GM19238 (cell line): Measurements from ENCODE around the gene IDH2.
"Not testable (repeated sequence)": the region's sequence is repeated elsewhere in the genome, so short reads cannot be mapped to it uniquely, and the experiment has no call there.

ENCODE experiments used
- DNase-seq: peaks from one replicate; pipeline ENCODE4 v3.0.0; 2011; ENCODE audit warnings: low spot score; ENCODE audit not compliant: insufficient read length

Gene IDH2

DNA sequence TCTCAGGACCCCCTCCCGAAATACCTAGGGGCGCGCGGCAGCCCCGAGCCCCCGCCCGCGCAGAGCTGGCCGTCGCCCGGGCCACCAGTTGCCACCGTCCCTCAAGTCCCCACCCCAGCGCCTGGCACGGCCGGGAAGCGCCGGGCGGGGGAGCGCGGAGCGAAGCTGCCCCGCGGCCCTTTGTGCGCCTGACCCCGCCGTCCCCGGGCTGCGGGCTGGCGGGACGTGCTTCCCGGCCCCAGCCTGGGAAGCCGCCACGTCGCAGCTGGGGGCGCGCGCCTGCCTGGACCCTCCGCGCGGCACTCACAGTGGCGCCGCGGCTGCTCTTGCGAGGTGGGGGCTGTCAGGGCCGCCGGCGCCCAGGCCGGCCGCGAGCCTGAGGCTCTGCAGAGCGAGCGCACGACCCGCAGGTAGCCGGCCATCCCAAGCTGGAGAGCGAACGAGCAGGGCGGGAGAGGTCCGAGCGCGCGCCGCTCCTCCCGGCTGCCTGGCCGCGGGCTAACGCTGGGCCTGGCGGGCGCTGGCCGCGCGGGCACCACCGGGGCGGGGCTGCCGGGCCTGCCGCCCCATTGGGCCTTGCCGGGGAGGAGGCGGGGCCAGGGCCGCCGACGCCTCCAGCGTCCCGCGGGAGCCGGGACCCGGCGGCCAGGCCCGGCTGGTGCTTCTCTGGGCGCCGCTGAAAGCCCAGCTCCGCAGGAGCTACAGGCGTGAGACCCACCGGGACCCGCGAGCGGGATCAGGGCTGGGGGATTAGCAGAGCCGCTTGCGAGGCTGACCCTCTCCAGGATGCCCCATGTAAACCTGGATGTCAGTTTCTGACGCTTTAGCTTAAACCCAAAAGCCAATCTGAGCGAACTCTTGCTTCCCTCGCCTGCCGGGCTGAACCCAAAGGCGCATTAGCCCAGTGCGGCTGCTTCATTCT, at the start of gene IDH2:
Gene IDH2 (minus strand): TSS at position 500 of the 922 bp plus-strand sequence. CDS start 78 bp downstream, at position 422.
- DNase-seq: peak; percentile 88

DNA sequence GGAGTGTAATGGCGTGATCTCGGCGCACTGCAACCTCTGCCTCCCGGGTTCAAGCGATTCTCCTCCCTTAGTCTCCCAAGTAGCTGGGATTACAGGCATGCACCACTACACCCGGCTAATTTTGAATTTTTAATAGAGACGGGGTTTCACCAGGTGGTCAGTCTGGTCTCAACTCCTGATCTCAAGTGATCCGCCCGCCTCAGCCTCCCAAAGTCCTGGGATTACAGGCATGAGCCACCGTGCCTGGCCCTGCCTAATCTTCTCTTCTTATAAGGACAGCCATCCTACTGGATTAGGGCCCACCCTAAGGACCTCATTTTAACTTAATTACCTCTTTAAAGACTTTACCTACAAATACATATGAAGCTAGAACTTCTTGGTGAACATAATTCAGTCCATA, 48.3 kb upstream of the IDH2 start:
- not testable (repeated sequence) for DNase-seq

DNA sequence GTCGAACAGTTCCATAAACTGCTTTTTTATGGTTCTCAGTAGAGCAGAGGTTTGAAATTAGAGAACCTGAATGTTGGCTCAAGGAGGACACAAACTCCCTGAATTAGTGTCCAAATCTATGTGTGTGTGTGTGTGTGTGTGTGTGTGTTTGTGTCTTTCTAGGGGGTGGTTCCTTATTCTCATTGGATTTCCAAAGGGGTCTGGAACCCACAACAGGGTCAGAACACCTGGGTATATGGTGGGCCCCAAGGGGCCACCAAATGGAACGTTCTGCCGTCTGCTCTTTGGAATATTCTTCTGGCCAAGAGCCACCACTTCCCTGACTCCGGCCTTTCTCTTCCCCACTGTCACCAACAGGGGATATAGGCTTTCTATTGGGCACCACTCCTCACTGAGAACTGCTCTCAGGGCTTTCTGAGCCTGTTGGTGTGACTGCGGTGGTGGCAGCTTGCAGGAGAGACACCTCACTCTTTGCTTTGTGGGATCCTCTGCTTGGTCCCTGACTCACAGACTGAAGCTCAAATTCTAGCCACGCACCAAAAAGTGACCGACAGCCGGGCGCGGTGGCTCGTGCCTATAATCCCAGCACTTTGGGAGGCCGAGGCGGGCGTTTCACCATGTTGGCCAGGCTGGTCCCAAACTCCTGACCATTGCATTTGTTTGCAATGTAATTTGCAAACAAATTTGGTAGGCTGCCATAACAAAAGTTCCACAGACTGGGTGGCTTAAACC, 47.5 kb upstream of the IDH2 start:
- no peak for DNase-seq

DNA sequence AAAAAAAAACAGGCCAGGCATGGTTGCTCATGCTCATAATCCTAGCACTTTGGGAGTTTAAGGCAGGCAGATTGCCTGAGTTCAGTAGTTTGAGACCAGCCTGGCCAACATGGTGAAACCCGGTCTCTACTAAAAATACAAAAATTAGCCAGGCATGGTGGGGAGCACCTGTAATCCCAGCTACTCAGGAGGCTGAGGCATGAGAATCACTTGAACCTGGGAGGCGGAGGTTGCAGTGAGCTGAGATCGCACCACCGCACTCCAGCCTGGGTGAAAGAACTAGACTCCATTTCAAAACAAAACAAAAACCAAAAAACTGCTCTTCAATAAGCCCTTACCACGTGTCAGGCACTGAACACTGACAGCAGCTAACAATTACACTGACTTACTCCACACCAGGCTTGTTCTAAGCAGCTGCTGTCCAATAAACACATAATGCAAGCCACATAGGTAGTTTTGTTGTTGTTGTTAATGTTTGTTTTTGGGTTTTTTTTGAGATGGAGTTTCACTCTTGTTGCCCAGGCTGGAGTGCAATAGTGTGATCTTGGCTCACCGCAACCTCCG, 44.0 kb upstream of the IDH2 start:
- DNase-seq: not testable (repeated sequence)

DNA sequence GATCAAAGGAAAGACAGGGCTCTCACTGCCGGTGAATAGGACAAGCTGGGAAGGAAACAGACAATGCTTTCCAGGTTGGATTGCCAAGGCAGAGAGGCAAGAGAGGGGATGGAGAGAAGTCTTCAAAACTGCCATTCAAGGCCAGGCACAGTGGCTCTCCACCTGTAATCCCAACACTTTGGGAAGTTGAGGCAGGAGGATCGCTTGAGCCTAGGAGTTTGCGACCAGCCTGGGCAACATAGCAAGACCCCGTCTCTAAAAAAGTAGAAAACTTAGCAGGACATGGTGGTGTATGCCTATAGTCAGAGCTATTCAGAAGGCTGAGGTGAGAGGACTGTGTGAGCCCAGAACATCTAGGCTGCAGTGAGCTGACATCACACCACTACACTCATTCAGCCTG, 43.5 kb upstream of the IDH2 start:
- no peak for DNase-seq

DNA sequence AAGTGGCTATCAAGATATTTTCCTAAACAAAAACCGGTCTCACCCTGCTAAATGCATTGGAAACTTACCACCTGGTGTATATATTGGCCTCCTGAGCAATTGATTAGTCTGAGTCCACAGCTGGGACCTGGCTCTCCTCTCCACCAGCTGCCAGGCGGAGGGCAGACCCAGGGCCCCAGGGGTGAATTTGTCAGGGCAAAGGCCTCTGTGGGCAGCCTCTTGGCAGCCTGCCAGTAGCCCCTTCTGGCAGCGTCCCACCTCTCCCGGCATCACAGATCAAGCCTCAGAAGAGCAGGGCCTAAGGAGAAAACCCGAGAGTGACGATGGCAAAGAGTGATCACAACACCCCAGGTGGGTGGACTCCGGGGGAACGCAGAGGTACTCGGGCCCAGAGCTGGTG, 43.0 kb upstream of the IDH2 start:
- no peak for DNase-seq

DNA sequence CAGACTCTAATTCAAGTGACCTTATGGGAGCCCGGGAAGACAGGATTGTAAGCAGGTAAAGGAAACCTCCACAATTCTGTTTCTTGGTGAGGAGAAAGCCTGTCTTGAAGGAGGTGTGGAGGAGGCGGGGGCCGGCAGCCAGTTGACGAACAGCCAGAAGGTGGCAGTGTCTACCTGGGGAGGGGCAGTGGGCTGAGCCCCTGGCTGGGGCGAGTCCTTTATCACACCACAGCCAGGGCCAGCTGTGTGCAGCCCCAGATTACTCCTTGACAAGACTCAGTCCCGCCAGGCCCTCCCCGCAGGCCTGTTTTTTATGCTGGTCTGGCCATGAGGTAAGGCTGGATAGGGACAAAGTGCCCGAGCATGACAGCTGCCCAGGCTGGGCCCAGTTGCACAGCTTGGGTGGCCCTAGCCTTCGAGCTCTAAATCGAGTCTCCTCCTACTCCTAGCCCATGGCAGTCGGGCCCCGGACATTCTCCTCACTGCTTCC, 40.9 kb upstream of the IDH2 start:
- DNase-seq: peak; percentile 59

DNA sequence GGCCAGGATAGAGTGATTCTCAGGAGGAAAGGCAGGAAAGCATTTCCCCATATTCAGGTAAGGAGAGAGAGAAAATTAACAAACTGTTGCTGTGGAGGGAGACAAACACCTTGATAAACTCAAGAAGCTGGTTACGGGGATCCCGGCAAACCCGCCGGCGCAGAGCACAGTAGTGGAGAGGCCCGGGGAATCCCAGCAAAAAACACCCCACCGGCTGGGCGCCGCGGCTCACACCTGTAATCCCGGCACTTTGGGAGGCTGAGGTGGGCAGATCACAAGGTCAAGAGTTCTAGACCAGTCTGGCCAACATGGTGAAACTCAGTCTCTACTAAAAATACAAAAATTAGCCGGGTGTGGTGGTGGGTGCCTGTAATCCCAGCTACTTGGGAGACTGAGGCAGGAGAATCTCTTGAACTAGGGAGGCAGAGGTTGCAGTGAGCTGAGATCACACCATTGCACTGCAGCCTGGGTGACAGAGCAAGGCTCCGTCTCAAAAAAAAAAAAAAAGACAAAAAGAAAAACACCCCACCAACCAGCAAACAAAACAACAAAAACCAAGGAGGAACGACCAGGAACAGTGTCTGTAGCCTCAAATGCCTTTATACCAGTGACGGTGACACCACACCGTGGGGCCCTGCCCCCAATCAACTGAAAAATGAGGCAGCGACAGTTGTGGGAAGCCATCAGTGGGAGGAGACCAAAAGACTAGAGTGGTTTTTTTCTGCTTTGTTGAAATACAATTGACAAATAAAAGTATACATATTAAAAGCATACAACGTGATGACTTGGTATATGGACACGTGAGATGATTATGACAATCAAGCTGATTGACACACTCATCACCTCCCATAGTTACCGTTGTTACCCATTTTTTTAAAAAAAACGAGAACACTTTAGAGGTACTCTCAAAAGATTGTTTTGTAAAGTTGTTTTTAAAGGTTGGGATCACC, 40.2 kb upstream of the IDH2 start:
- DNase-seq: no peak

DNA sequence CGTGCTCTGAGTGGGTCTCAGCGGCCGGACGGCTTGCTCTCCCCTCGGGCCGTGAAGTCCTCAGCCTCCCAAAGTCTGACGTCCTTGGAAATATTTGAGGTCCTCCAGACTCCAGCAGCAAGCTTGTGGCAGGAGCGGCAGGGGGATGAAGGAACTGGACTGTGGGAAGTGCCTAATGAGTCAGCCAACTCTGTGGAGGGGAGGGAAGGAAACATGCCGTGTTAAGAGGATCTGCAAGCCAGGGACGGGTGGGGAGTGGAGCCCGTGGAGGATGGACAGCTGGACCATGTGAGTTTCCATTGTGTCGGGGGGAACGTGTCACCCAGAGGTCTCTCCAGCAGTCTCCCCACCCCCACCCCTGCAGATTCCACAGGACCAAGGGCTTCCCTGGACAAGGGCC, 39.4 kb upstream of the IDH2 start:
- DNase-seq: no peak

DNA sequence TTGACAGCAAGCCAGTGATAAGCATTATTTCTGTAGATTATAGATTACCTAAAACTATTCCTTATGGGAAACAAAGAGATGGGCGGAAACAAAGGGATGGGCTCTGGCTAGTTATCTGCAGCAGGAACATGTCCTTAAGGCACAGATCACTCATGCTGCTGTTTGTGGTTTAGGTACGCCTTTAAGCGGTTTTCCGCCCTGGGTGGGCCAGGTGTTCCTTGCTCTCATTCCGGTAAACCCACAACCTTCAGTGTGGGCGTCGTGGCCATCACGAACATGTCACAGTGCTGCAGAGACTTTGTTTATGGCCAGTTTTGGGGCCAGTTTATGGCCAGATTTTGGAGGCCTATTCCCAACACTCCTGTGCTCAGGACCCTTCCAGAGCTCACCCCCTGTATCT, 37.3 kb upstream of the IDH2 start:
- not testable (repeated sequence) for DNase-seq

DNA sequence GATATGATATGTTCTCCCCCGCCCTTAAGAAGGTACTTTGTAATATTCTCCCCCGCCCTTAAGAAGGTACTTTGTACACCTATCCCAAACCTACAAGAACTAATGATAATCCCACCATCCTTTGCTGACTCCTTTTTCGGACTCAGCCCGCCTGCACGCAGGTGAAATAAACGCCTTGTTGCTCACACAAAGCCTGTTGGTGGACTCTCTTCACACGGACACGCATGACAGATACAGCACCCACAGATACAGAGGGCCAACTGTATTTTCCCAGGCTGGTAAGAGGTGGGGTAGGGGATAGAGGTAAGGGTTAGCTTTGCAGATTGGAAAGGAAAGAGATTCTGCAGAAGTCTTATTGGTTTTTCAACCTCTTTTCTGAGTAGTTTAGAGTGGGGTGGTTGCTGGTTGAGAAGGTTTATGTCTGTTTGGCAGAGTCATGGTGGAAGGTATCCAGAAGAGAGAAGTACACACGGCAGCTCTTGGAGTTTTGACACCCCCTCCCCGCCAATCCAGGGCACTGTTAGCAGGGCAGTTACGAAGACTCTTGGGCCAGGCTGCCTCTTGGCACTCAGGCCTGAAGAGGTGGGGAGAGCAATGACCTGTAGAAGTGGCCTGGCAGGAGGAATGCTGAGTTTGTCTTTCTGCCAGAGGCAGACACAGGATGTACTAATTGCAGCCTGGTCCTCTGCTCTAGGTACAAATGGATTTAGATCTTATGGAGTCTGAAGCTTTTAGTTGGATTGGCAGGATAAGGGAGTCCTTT, 36.0 kb upstream of the IDH2 start:
- no peak for DNase-seq

DNA sequence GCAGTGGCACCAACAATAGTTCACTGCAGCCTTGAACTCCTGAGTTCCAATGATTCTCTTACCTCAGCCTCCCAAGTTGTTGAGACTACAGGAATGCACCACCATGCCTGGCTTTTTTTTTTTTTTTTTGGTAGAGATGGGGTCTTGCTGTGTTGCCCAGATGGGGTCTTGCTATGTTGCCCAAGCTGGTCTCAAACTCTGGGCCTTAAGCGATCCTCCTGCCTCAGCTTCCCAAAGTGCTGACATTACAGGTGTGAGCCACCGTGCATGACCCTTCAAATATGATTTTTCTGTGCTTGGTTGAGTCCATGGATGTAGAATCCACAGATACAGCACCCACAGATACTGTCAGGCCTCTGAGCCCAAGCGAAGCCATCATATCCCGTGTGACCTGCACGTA, 30.2 kb upstream of the IDH2 start:
- DNase-seq: no peak

DNA sequence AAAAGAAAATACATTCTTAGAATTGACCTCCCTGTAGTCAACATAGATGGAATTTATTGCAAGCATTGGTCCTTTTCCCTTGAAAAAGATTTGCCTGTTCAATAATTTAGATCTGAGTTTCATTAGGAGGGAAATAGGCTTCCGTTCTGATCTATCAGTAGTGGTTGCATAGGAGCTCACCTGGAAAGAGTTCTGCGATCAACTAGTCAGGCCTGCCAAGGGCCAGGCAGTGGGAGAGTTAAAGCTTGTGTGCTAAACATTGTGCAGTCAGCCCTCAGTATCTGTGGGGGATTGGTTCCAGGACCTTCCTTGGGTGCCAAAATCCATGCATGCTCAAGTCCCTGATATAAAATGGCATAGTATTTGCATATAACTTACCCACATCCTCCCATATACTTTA, 29.6 kb upstream of the IDH2 start:
- DNase-seq: no peak

DNA sequence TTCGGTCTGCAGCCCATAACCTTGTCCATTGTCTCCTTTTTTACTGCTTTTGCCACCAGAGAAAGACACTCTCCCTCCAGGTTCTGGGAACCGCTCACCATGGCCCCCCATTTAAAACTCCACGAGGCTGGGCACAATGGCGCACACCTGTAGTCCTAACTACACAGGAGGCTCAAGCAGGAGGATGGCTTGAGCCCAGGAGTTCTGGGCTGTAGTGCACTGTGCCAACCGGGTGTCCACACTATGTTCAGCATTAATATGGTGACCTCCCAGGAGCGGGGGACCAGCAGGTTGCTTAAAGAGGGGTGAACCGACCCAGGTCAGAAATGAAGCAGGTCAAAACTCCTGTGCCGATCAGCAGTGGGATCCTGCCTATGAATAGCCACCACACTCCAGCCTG, 28.0 kb upstream of the IDH2 start:
- no peak for DNase-seq

DNA sequence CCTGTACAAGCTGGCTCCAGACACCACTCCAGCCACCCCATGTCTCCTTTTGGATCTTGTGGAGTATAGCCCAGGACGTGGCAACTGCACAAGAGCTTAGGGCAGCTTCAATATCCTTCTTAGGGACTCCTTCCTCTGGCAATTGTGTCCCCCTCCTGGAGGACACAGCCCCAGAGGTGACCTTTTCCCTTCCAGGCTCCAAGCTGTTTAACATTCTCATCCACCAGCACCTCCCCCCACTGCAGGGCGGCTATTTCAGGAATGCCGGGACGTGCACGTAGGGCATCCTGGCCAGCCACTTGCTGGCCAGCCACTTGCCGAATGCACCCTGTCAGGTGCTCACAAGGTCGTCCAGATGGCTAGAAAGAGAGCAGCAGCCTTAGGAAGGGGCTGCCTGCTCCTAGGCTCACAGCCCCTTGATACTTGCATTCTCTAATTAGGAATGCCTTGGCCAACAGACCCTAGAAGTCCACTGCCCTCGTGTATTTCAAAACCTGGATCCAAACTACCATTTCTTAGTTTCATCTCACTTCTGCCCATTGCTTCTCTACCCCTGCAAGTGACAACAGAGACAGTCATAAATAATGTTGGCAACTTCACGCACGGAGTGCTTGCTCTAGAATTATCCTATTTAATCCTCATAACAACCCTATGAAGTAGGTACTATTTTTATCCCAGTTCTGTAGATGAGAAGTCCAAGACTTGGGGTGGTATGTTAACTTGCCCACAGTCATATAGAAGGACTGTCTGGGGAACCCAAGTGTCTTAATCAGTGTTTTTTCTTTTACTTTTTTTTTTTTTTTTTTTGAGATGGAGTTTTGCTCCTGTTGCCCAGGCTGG, 24.5 kb upstream of the IDH2 start:
- no peak for DNase-seq

DNA sequence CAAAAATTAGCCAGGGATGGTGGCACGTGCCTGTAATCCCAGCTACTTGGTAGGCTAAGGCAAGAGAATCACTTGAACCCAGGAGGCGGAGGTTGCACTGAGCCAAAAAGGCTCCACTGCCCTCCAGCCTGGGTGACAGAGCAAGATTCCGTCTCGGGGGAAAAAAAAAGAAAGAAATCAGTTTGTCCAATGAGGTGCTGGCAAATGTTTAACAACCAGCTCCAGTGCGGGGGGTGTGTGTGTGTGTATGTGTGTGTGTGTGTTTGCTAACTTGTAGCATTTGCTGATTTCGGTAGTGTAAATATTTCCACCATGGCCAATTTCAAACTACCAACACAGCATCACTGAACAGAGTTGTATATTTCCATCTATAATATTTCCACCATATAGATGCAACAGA, 23.8 kb upstream of the IDH2 start:
- no peak for DNase-seq

DNA sequence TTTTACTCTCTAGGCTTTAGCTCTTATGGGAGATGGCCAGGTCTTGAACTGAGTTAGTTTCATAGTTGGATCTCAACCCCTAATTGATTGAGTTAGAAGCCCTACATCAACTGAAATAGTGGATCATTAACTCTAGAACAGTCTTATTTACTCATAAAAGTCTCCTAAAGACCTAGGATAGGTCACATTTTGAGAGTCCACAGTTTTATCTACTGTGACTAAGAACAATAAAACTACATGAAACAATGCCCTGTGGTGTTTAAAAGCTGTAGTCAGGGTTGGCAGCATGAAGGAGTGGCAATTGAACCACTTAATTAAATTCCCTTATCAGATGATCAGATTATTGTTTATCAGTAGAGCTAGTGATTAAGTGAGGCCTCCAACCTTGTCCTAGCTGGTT, 22.2 kb upstream of the IDH2 start:
- no peak for DNase-seq

DNA sequence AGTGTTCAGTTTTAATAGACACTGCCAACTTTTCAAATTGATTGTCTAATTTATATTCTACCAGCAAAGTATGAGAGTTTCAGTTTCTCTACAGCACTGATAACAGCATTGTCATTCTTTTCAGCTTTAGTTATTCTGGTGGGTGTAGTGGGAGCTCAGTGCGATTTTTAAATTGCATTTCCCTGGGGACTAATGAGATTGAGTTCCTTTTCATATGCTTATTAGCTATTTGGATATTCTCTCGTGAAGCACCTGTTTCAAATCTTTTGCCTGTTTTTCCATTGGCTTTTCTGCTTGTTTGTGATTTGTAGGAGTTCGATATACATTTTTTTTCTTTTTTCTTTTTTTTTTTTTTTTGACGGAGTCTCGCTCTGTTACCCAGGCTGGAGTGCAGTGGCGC, 18.8 kb upstream of the IDH2 start:
- no peak for DNase-seq

DNA sequence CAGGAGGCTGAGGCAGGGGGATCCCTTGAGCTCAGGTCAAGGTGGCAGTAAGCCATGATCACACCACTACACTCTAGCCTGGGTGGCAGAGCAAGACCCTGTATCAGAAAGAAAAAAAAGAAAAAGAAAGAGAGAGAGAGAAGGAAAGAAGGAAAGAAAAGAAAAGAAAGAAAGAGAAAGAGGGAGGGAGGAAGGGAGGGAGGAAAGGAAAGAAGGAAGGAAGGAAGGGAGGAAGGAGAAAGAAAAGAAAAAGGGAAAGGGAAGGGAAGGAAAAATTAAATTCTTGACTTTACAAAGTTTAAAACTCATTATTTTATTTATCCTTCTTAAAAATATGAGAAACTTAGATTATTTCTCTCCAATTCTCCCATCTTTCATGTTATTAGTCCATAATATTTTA, 17.1 kb upstream of the IDH2 start:
- no peak for DNase-seq
